ENCODE results near the gene CAMTA1.

The CAMTA1 gene

GRCh38 chr1:7438921-7439655 is 653.8 kb downstream of the CAMTA1 start:
- H3K27ac ChIP-seq (ENCODE audit: low read depth, low read length), result no peak overlapping the region

GRCh38 chr1:7440154-7440553 is 654.9 kb downstream of the CAMTA1 start:
- H3K9ac ChIP-seq (ENCODE audit: low read length in 5 of 5), result no peak overlapping the region
- H3K9me3 ChIP-seq (ENCODE audit: control insufficient read depth in 5 of 5, low read length in 5 of 5), result no peaks in the 10 kb centered on the region
- H3K27me3 ChIP-seq (ENCODE audit: control insufficient read depth in 5 of 5, insufficient read depth in 4 of 5, low read length in 5 of 5), result no peaks in the 10 kb centered on the region
- no peaks in the 10 kb centered on the region for H3K36me3 ChIP-seq (ENCODE audit: control insufficient read depth in 5 of 5, insufficient read depth in 5 of 5, low read length in 5 of 5)
- no peak overlapping the region for H3K27ac ChIP-seq (ENCODE audit: low read depth, low read length)
- peaks cover 0 to 11% (median 0%) of the 10 kb centered on the region in 5 donors for H3K4me1 ChIP-seq (ENCODE audit: control insufficient read depth in 5 of 5, insufficient read depth in 5 of 5, low read length in 5 of 5)
- no peak overlapping the region for H3K4me3 ChIP-seq (ENCODE audit: low read depth in 1 of 5, low read length in 5 of 5)

More at GRCh38 chr1:7438921-7439655, 653.8 kb downstream of the CAMTA1 start:
- H3K9me3 ChIP-seq (ENCODE audit: control insufficient read depth in 5 of 5, low read length in 5 of 5), result peaks cover 0 to 3% (median 0%) of the 10 kb centered on the region in 5 donors
- H3K27me3 ChIP-seq (ENCODE audit: control insufficient read depth in 5 of 5, insufficient read depth in 4 of 5, low read length in 5 of 5), result no peaks in the 10 kb centered on the region
- H3K4me1 ChIP-seq (ENCODE audit: control insufficient read depth in 5 of 5, insufficient read depth in 5 of 5, low read length in 5 of 5), result peaks cover 0 to 11% (median 0%) of the 10 kb centered on the region in 5 donors
- H3K36me3 ChIP-seq (ENCODE audit: control insufficient read depth in 5 of 5, insufficient read depth in 5 of 5, low read length in 5 of 5), result no peaks in the 10 kb centered on the region
- no peak overlapping the region for H3K4me3 ChIP-seq (ENCODE audit: low read depth in 1 of 5, low read length in 5 of 5)
- H3K9ac ChIP-seq (ENCODE audit: low read length in 5 of 5), result no peak overlapping the region

GRCh38 chr1:7441143-7441841 is 656.0 kb downstream of the CAMTA1 start:
- Histone ChIP-seq H3K4me3 (ENCODE audit: low read depth in 1 of 5, low read length in 5 of 5) (peak overlapping the region in 4 of 5 donors; percentile 18 to 29 (median 22)), H3K27ac (ENCODE audit: low read depth, low read length) (no peak overlapping the region), H3K4me1 (ENCODE audit: control insufficient read depth in 5 of 5, insufficient read depth in 5 of 5, low read length in 5 of 5) (peaks cover 0 to 11% (median 0%) of the 10 kb centered on the region in 5 donors), H3K9me3 (ENCODE audit: control insufficient read depth in 5 of 5, low read length in 5 of 5) (no peaks in the 10 kb centered on the region), H3K27me3 (ENCODE audit: control insufficient read depth in 5 of 5, insufficient read depth in 4 of 5, low read length in 5 of 5) (no peaks in the 10 kb centered on the region), H3K36me3 (ENCODE audit: control insufficient read depth in 5 of 5, insufficient read depth in 5 of 5, low read length in 5 of 5) (no peaks in the 10 kb centered on the region), H3K9ac (ENCODE audit: low read length in 5 of 5) (no peak overlapping the region)

GRCh38 chr1:7442036-7442435 is 656.8 kb downstream of the CAMTA1 start:
- Histone ChIP-seq H3K36me3 (ENCODE audit: control insufficient read depth in 5 of 5, insufficient read depth in 5 of 5, low read length in 5 of 5) (no peaks in the 10 kb centered on the region), H3K27me3 (ENCODE audit: control insufficient read depth in 5 of 5, insufficient read depth in 4 of 5, low read length in 5 of 5) (no peaks in the 10 kb centered on the region), H3K4me1 (ENCODE audit: control insufficient read depth in 5 of 5, insufficient read depth in 5 of 5, low read length in 5 of 5) (peaks cover 0 to 11% (median 0%) of the 10 kb centered on the region in 5 donors), H3K4me3 (ENCODE audit: low read depth in 1 of 5, low read length in 5 of 5) (no peak overlapping the region), H3K9ac (ENCODE audit: low read length in 5 of 5) (no peak overlapping the region), H3K9me3 (ENCODE audit: control insufficient read depth in 5 of 5, low read length in 5 of 5) (no peaks in the 10 kb centered on the region), H3K27ac (ENCODE audit: low read depth, low read length) (no peak overlapping the region)

GRCh38 chr1:7442918-7443317 is 657.7 kb downstream of the CAMTA1 start:
- Histone ChIP-seq H3K36me3 (ENCODE audit: control insufficient read depth in 5 of 5, insufficient read depth in 5 of 5, low read length in 5 of 5) (no peaks in the 10 kb centered on the region), H3K4me3 (ENCODE audit: low read depth in 1 of 5, low read length in 5 of 5) (no peak overlapping the region), H3K27ac (ENCODE audit: low read depth, low read length) (no peak overlapping the region), H3K4me1 (ENCODE audit: control insufficient read depth in 5 of 5, insufficient read depth in 5 of 5, low read length in 5 of 5) (peaks cover 0 to 11% (median 0%) of the 10 kb centered on the region in 5 donors), H3K9ac (ENCODE audit: low read length in 5 of 5) (no peak overlapping the region), H3K27me3 (ENCODE audit: control insufficient read depth in 5 of 5, insufficient read depth in 4 of 5, low read length in 5 of 5) (peaks cover 0 to 3% (median 0%) of the 10 kb centered on the region in 5 donors), H3K9me3 (ENCODE audit: control insufficient read depth in 5 of 5, low read length in 5 of 5) (no peaks in the 10 kb centered on the region)

- peaks cover 0 to 3% (median 0%) of the 10 kb centered on the region in 5 donors for H3K27me3 ChIP-seq (ENCODE audit: control insufficient read depth in 5 of 5, insufficient read depth in 4 of 5, low read length in 5 of 5)
- no peak overlapping the region for H3K27ac ChIP-seq (ENCODE audit: low read depth, low read length)
- no peaks in the 10 kb centered on the region for H3K9me3 ChIP-seq (ENCODE audit: control insufficient read depth in 5 of 5, low read length in 5 of 5)
Observed at GRCh38 chr1:7444363-7444762, 659.1 kb downstream of the CAMTA1 start.

GRCh38 chr1:7447093-7447492 is 661.8 kb downstream of the CAMTA1 start:
- H3K36me3 ChIP-seq (ENCODE audit: control insufficient read depth in 5 of 5, insufficient read depth in 5 of 5, low read length in 5 of 5), result no peaks in the 10 kb centered on the region
- no peak overlapping the region for H3K9ac ChIP-seq (ENCODE audit: low read length in 5 of 5)
- H3K27ac ChIP-seq (ENCODE audit: low read depth, low read length), result no peak overlapping the region
- H3K4me1 ChIP-seq (ENCODE audit: control insufficient read depth in 5 of 5, insufficient read depth in 5 of 5, low read length in 5 of 5), result no peaks in the 10 kb centered on the region
- H3K27me3 ChIP-seq (ENCODE audit: control insufficient read depth in 5 of 5, insufficient read depth in 4 of 5, low read length in 5 of 5), result peaks cover 0 to 3% (median 0%) of the 10 kb centered on the region in 5 donors
- H3K9me3 ChIP-seq (ENCODE audit: control insufficient read depth in 5 of 5, low read length in 5 of 5), result no peaks in the 10 kb centered on the region
- H3K4me3 ChIP-seq (ENCODE audit: low read depth in 1 of 5, low read length in 5 of 5), result no peak overlapping the region

More at GRCh38 chr1:7444363-7444762, 659.1 kb downstream of the CAMTA1 start:
- H3K4me3 ChIP-seq (ENCODE audit: low read depth in 1 of 5, low read length in 5 of 5), result no peak overlapping the region
- no peaks in the 10 kb centered on the region for H3K36me3 ChIP-seq (ENCODE audit: control insufficient read depth in 5 of 5, insufficient read depth in 5 of 5, low read length in 5 of 5)
- H3K4me1 ChIP-seq (ENCODE audit: control insufficient read depth in 5 of 5, insufficient read depth in 5 of 5, low read length in 5 of 5), result peaks cover 0 to 11% (median 0%) of the 10 kb centered on the region in 5 donors
- H3K9ac ChIP-seq (ENCODE audit: low read length in 5 of 5), result no peak overlapping the region

- no peaks in the 10 kb centered on the region for H3K9me3 ChIP-seq (ENCODE audit: control insufficient read depth in 5 of 5, low read length in 5 of 5)
- H3K4me3 ChIP-seq (ENCODE audit: low read depth in 1 of 5, low read length in 5 of 5), result no peak overlapping the region
- no peaks in the 10 kb centered on the region for H3K4me1 ChIP-seq (ENCODE audit: control insufficient read depth in 5 of 5, insufficient read depth in 5 of 5, low read length in 5 of 5)
- H3K27ac ChIP-seq (ENCODE audit: low read depth, low read length), result no peak overlapping the region
- H3K9ac ChIP-seq (ENCODE audit: low read length in 5 of 5), result no peak overlapping the region
- H3K27me3 ChIP-seq (ENCODE audit: control insufficient read depth in 5 of 5, insufficient read depth in 4 of 5, low read length in 5 of 5), result peaks cover 0 to 3% (median 0%) of the 10 kb centered on the region in 5 donors
- H3K36me3 ChIP-seq (ENCODE audit: control insufficient read depth in 5 of 5, insufficient read depth in 5 of 5, low read length in 5 of 5), result no peaks in the 10 kb centered on the region
Observed at GRCh38 chr1:7447736-7448135, 662.5 kb downstream of the CAMTA1 start.

GRCh38 chr1:7448986-7449385 is 663.7 kb downstream of the CAMTA1 start:
- H3K4me1 ChIP-seq (ENCODE audit: control insufficient read depth in 5 of 5, insufficient read depth in 5 of 5, low read length in 5 of 5), result peaks cover 0 to 3% (median 1%) of the 10 kb centered on the region in 5 donors
- no peaks in the 10 kb centered on the region for H3K9me3 ChIP-seq (ENCODE audit: control insufficient read depth in 5 of 5, low read length in 5 of 5)
- H3K4me3 ChIP-seq (ENCODE audit: low read depth in 1 of 5, low read length in 5 of 5), result no peak overlapping the region
- H3K9ac ChIP-seq (ENCODE audit: low read length in 5 of 5), result no peak overlapping the region
- H3K27ac ChIP-seq (ENCODE audit: low read depth, low read length), result no peak overlapping the region
- no peaks in the 10 kb centered on the region for H3K36me3 ChIP-seq (ENCODE audit: control insufficient read depth in 5 of 5, insufficient read depth in 5 of 5, low read length in 5 of 5)
- peaks cover 0 to 3% (median 0%) of the 10 kb centered on the region in 5 donors for H3K27me3 ChIP-seq (ENCODE audit: control insufficient read depth in 5 of 5, insufficient read depth in 4 of 5, low read length in 5 of 5)

GRCh38 chr1:7449750-7450149 is 664.5 kb downstream of the CAMTA1 start:
- Histone ChIP-seq H3K27ac (ENCODE audit: low read depth, low read length) (no peak overlapping the region), H3K4me1 (ENCODE audit: control insufficient read depth in 5 of 5, insufficient read depth in 5 of 5, low read length in 5 of 5) (peaks cover 1 to 9% (median 6%) of the 10 kb centered on the region in 5 donors), H3K9ac (ENCODE audit: low read length in 5 of 5) (no peak overlapping the region), H3K4me3 (ENCODE audit: low read depth in 1 of 5, low read length in 5 of 5) (no peak overlapping the region), H3K27me3 (ENCODE audit: control insufficient read depth in 5 of 5, insufficient read depth in 4 of 5, low read length in 5 of 5) (peaks cover 0 to 3% (median 0%) of the 10 kb centered on the region in 5 donors), H3K9me3 (ENCODE audit: control insufficient read depth in 5 of 5, low read length in 5 of 5) (no peaks in the 10 kb centered on the region), H3K36me3 (ENCODE audit: control insufficient read depth in 5 of 5, insufficient read depth in 5 of 5, low read length in 5 of 5) (no peaks in the 10 kb centered on the region)

Measured in subcutaneous abdominal adipose tissue (tissue), 5 donors.